IMR-90 (cell line): ENCODE results near the gene CXCR6. TPM values are rescaled to one million over a fixed set of nuclear protein-coding genes. Genes with fewer than 3 reads are reported as not detected.

Source experiments
- ATAC-seq: fragments of 200-7000 bp; cut with Tn5 transposase; 2 replicates; pipeline ENCODE4 v1.9.1; 2020; ENCODE audit warnings: low read depth, mild to moderate bottlenecking, moderate library complexity
- BruUV-seq: library from RNA; stranded (reverse); fragments of 400-500 nt; replicated peaks from 2 replicates; lab custom pipeline; 2021; lab: Mats Ljungman, UMichigan
- CTCF ChIA-PET: fragments of 300-600 bp; formaldehyde crosslinking; extraction: SDS; loops from one replicate; lab custom pipeline; 2021; ENCODE audit warnings: antibody characterized with exemption; lab: Yijun Ruan, JAX
- POLR2A ChIA-PET: fragments of 300-600 bp; sonication (Branson Sonifier 250); formaldehyde crosslinking; loops from one replicate; lab custom pipeline; 2022; ENCODE audit warnings: antibody characterized with exemption; ENCODE audit not compliant: unreplicated experiment; lab: Charles Lee
- DNase-seq: peaks from one replicate; pipeline ENCODE4 v3.0.0; 2013
- H2AFZ ChIP-seq: replicated peaks from 2 replicates; pipeline ENCODE3; 2013; ENCODE audit warnings: low read length, mild to moderate bottlenecking; ENCODE audit not compliant: poor library complexity
- H2AK5ac ChIP-seq: 2 replicates; pipeline ENCODE4 v1.6.1; 2013; ENCODE audit warnings: low read depth, low read length, inconsistent platforms
- H2AK9ac ChIP-seq: replicated peaks from 2 replicates; pipeline ENCODE3; 2013; ENCODE audit warnings: mild to moderate bottlenecking, low read depth, low read length, moderate library complexity; ENCODE audit not compliant: poor library complexity
- H2BK120ac ChIP-seq: 2 replicates; pipeline ENCODE4 v1.6.1; 2013; ENCODE audit warnings: low read depth, low read length, inconsistent platforms
- H2BK15ac ChIP-seq: 3 replicates; pipeline ENCODE4 v1.6.1; 2013; ENCODE audit warnings: low read depth, low read length, inconsistent platforms
- H2BK20ac ChIP-seq: 2 replicates; pipeline ENCODE4 v1.6.1; 2013; ENCODE audit warnings: low read depth, mild to moderate bottlenecking, inconsistent platforms, low read length, moderate library complexity
- H2BK5ac ChIP-seq: 2 replicates; pipeline ENCODE4 v1.6.1; 2013; ENCODE audit warnings: mild to moderate bottlenecking, low read depth, low read length, inconsistent platforms; ENCODE audit not compliant: poor library complexity, severe bottlenecking
- H3K14ac ChIP-seq: replicated peaks from 2 replicates; pipeline ENCODE4 v1.6.1; 2013; ENCODE audit warnings: low read depth, low read length, inconsistent platforms
- H3K18ac ChIP-seq: 2 replicates; pipeline ENCODE4 v1.6.1; 2013; ENCODE audit warnings: low read depth, low read length, control low read depth
- H3K23ac ChIP-seq: 2 replicates; pipeline ENCODE4 v1.6.1; 2013; ENCODE audit warnings: low read depth, low read length, inconsistent platforms
- H3K27ac ChIP-seq: 2 replicates; pipeline ENCODE4 v1.5.1; 2013; ENCODE audit warnings: mild to moderate bottlenecking, control low read depth, low read length; ENCODE audit not compliant: insufficient read depth
- H3K27me3 ChIP-seq: 2 replicates; pipeline ENCODE4 v1.6.1; 2013; ENCODE audit warnings: low read length; ENCODE audit not compliant: control insufficient read depth, insufficient read depth
- H3K36me3 ChIP-seq: 2 replicates; pipeline ENCODE4 v1.6.1; 2013; ENCODE audit warnings: low read length, mixed read lengths; ENCODE audit not compliant: control insufficient read depth, insufficient read depth
- H3K4ac ChIP-seq: 2 replicates; pipeline ENCODE4 v1.6.1; 2013; ENCODE audit warnings: low read depth, low read length, inconsistent platforms
- H3K4me1 ChIP-seq: 2 replicates; pipeline ENCODE4 v1.6.1; 2013; ENCODE audit warnings: low read length, mixed read lengths; ENCODE audit not compliant: control insufficient read depth, insufficient read depth
- H3K4me2 ChIP-seq: 2 replicates; pipeline ENCODE4 v1.6.1; 2013; ENCODE audit warnings: low read depth, mild to moderate bottlenecking, control low read depth, low read length, moderate library complexity
- H3K4me3 ChIP-seq: 2 replicates; pipeline ENCODE4 v1.5.1; 2013; ENCODE audit warnings: low read depth, mild to moderate bottlenecking, control low read depth, low read length, moderate library complexity; ENCODE audit not compliant: insufficient read depth
- H3K56ac ChIP-seq: 2 replicates; pipeline ENCODE4 v1.6.1; 2013; ENCODE audit warnings: low read length, inconsistent platforms; ENCODE audit not compliant: insufficient read depth; ENCODE audit errors: extremely low read depth
- H3K79me1 ChIP-seq, 2 experiments: 2 replicates each; pipeline ENCODE4 v1.6.1; 2013; ENCODE audit warnings: low read length in 2 of 2, inconsistent platforms in 1 of 2, low read depth in 1 of 2
- H3K9ac ChIP-seq: 2 replicates; pipeline ENCODE4 v1.6.1; 2013; ENCODE audit warnings: low read depth, low read length, control low read depth
- H3K9me1 ChIP-seq: 2 replicates; pipeline ENCODE4 v1.6.1; 2013; ENCODE audit warnings: low read length, inconsistent platforms; ENCODE audit not compliant: insufficient read depth
- H3K9me3 ChIP-seq: 2 replicates; pipeline ENCODE4 v1.6.1; 2013; ENCODE audit warnings: low read length; ENCODE audit not compliant: control insufficient read depth, insufficient read depth
- H4K20me1 ChIP-seq: 2 replicates; pipeline ENCODE4 v1.6.1; 2013; ENCODE audit warnings: low read length, inconsistent platforms; ENCODE audit not compliant: insufficient read depth
- H4K5ac ChIP-seq: 2 replicates; pipeline ENCODE4 v1.6.1; 2013; ENCODE audit warnings: mild to moderate bottlenecking, low read depth, low read length, control low read depth
- H4K8ac ChIP-seq, 2 experiments: 2 replicates each; pipeline ENCODE4 v1.6.1; 2013; ENCODE audit warnings: low read depth in 2 of 2, low read length in 2 of 2, control low read depth in 1 of 2, inconsistent platforms in 1 of 2
- H4K91ac ChIP-seq: 2 replicates; pipeline ENCODE4 v1.6.1; 2013; ENCODE audit warnings: low read depth, low read length, inconsistent platforms; ENCODE audit not compliant: insufficient read depth
- CEBPB ChIP-seq: IDR thresholded peaks from 2 replicates; pipeline ENCODE4 v1.6.1; 2012; ENCODE audit warnings: low read depth, low read length, improper control_type of control experiment
- ELK1 ChIP-seq: fragments of 150-350 bp; IDR thresholded peaks from 2 replicates; pipeline ENCODE4 v1.6.1; 2016; ENCODE audit warnings: low read depth, mild to moderate bottlenecking, low read length, moderate library complexity, borderline replicate concordance
- MAZ ChIP-seq: IDR thresholded peaks from 2 replicates; pipeline ENCODE4 v1.6.1; 2012; ENCODE audit warnings: low read depth, mild to moderate bottlenecking, low read length, improper control_type of control experiment, moderate library complexity, borderline replicate concordance
- NFE2L2 ChIP-seq: fragments of 150-350 bp; IDR thresholded peaks from 2 replicates; pipeline ENCODE4 v1.6.1; 2016; ENCODE audit warnings: low read depth, mild to moderate bottlenecking, low read length
- POLR2A ChIP-seq: IDR thresholded peaks from 2 replicates; pipeline ENCODE4 v1.6.1; 2012; ENCODE audit warnings: mild to moderate bottlenecking, low read depth, low read length
- WGBS, 2 experiments: methylation state at CpG; one replicate each; pipeline versions ENCODE4 v1.1.5 to v1.1.7; 2013; ENCODE audit warnings: missing lambda C conversion rate in 2 of 2; ENCODE audit not compliant: insufficient read length in 1 of 2; ENCODE audit errors: extremely low coverage in 2 of 2; 5-methylcytosine and 5-hydroxymethylcytosine counted together
- dilution Hi-C: fragments of 300-500 bp; cut with HindIII; formaldehyde crosslinking; loops from one replicate; pipeline ENCODE4 v1.14.3; 2018; ENCODE audit warnings: low sequenced_read_pairs; ENCODE audit not compliant: unreplicated experiment
- in situ Hi-C: fragments of 300-500 bp; cut with MboI; formaldehyde crosslinking; loops from 3 replicates; pipeline ENCODE4 v1.14.3; 2019; ENCODE audit warnings: low sequenced_read_pairs, inconsistent platforms, mixed read lengths
- intact Hi-C: fragments of 100-400 bp; cut with micrococcal nuclease; formaldehyde crosslinking; loops from 2 replicates; pipeline ENCODE4 v1.10.0; 2022
- polyA plus RNA-seq, 3 experiments: library from polyadenylated mRNA; depleted of rRNA; stranded (reverse); fragments of >200 nt; gene quantifications; 2 replicates each; pipeline ENCODE4 v1.2.3, GENCODE V29; 2012; ENCODE audit warnings: low replicate concordance in 1 of 3
- total RNA-seq: library from RNA; depleted of rRNA; stranded (reverse); fragments of >200 nt; gene quantifications from 2 replicates; pipeline ENCODE4 v1.2.3, GENCODE V29; 2012
- TF ChIP-seq, protein P1 (sequence below): fragments of 150-350 bp; IDR thresholded peaks from 2 replicates; pipeline ENCODE4 v1.6.1; 2017; ENCODE audit warnings: mild to moderate bottlenecking, antibody characterized with exemption, low read length, low read depth

CXCR6 gene
- total and polyA plus RNA-seq, 2 of the 4 experiments (the other 2 are of a cell fraction), result not detected

DNA sequence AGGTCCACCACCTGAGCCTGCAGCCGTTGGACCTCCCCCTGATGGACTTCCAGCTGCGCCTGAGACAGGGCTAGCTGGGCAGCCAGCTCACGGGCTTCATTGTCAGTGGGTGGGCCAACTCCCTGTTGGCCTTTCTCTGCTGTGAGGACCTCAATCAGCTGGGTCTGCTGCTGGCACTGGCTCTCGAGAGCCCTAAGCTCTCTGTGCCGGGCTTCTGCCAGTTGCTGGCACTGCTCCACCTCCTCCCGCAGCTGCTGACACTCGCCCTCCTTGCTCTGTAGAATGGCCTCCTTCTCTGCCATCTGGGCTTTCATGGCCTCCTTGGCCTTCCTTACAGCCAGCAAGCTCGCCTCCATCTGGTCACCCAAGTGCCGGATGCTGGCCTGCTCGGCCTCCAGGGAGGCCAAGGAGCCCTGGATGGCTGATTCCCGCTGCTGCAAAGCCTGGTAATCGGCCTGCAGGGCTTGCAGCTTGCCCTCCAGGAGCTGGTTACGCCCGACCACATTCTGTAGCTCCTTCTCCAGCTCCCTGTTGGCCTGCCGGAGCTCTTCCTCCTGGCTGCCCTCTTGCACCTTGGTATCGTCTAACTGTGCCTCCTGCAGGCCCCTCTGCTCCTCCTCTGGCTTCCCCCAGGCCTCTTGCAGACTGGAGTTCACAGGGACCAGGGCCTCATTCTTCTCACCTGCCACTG, 23.8 kb downstream of the CXCR6 start:
- no peak overlapping the region for H2AK9ac ChIP-seq
- peaks cover 4% of the 10 kb centered on the region for H3K4me1 ChIP-seq
- TF ChIP-seq CEBPB (no peak), ELK1 (no peak), POLR2A (no peak), NFE2L2 (no peak), MAZ (no peak)
- TF ChIP-seq, protein P1, sequence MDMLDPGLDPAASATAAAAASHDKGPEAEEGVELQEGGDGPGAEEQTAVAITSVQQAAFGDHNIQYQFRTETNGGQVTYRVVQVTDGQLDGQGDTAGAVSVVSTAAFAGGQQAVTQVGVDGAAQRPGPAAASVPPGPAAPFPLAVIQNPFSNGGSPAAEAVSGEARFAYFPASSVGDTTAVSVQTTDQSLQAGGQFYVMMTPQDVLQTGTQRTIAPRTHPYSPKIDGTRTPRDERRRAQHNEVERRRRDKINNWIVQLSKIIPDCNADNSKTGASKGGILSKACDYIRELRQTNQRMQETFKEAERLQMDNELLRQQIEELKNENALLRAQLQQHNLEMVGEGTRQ, result no peak
- peaks cover 0 to 3% of the 10 kb centered on the region in 2 experiments; a peak in 1 of 4 replicates for H3K79me1 ChIP-seq
- in situ Hi-C loops, result no loop called here
- no peak overlapping the region for H2AK5ac ChIP-seq
- H4K8ac ChIP-seq, result no peak overlapping the region
- no peak overlapping the region for H3K4ac ChIP-seq
- H3K56ac ChIP-seq, result no peak overlapping the region
- no peak overlapping the region for H3K14ac ChIP-seq
- H2AFZ ChIP-seq, result no peak overlapping the region
- H3K27ac ChIP-seq, result no peak overlapping the region
- no peak overlapping the region for H3K18ac ChIP-seq
- H2BK15ac ChIP-seq, result no peak overlapping the region
- no peak overlapping the region for H3K9ac ChIP-seq
- H3K9me1 ChIP-seq, result peaks cover 10% of the 10 kb centered on the region
- H3K4me2 ChIP-seq, result no peak overlapping the region
- ChIA-PET POLR2A (no interaction called here), CTCF (interaction anchor here (0.6 to 2.4 kb wide), 2 partner anchors 109 to 233 kb away, joined by 4 to 9 read pairs; no protein-coding TSS in a partner anchor)
- no peak overlapping the region for H2BK20ac ChIP-seq
- H3K36me3 ChIP-seq, result peaks cover 58% of the 10 kb centered on the region
- no peak overlapping the region for H2BK5ac ChIP-seq
- no peak overlapping the region for H2BK120ac ChIP-seq
- intact Hi-C loops, result no loop called here
- H3K9me3 ChIP-seq, result no peaks in the 10 kb centered on the region
- BruUV-seq, result no TSS peak
- peaks cover 7% of the 10 kb centered on the region; the same call in 1 of the 2 replicates for H4K20me1 ChIP-seq
- no peak overlapping the region for H3K23ac ChIP-seq
- H4K91ac ChIP-seq, result no peak overlapping the region
- H4K5ac ChIP-seq, result no peak overlapping the region
- 90% methylated on average over 13 of the region's 16 CpGs; no CpG with 5 or more reads in 1 of the 2 experiments for WGBS, 2 experiments
- H3K27me3 ChIP-seq, result no peaks in the 10 kb centered on the region
- DNase-seq (no peak), ATAC-seq (no peak)
- H3K4me3 ChIP-seq, result no peak overlapping the region
- dilution Hi-C loops, result no loop called here
